ENCODE measurements around the gene TRIM2.

DNA sequence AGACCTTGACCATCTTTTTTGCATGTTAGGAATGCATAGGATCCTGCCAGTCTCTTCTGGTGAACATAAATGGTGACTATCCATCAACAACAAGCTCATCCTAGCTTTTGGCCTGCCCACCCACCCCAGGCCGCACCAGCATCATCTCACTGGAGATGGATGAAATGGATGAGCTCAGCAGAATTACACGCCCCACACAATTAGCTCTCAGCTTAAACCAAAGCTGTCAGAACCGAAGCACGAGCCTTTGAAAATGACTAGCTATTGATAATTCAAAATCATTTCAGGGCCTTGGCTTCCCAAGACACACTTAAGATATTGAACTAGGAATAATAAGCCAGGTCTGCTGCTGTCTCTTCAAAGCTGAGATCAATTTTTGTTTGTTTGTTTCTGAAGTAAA, 77.8 kb downstream of the TRIM2 start:
- TF ChIP-seq, protein P1, sequence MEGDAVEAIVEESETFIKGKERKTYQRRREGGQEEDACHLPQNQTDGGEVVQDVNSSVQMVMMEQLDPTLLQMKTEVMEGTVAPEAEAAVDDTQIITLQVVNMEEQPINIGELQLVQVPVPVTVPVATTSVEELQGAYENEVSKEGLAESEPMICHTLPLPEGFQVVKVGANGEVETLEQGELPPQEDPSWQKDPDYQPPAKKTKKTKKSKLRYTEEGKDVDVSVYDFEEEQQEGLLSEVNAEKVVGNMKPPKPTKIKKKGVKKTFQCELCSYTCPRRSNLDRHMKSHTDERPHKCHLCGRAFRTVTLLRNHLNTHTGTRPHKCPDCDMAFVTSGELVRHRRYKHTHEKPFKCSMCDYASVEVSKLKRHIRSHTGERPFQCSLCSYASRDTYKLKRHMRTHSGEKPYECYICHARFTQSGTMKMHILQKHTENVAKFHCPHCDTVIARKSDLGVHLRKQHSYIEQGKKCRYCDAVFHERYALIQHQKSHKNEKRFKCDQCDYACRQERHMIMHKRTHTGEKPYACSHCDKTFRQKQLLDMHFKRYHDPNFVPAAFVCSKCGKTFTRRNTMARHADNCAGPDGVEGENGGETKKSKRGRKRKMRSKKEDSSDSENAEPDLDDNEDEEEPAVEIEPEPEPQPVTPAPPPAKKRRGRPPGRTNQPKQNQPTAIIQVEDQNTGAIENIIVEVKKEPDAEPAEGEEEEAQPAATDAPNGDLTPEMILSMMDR (IDR thresholded peaks at IDR 0.05; ENCODE audit: insufficient read depth, low read length), result no peak
- TF ChIP-seq, protein P2, sequence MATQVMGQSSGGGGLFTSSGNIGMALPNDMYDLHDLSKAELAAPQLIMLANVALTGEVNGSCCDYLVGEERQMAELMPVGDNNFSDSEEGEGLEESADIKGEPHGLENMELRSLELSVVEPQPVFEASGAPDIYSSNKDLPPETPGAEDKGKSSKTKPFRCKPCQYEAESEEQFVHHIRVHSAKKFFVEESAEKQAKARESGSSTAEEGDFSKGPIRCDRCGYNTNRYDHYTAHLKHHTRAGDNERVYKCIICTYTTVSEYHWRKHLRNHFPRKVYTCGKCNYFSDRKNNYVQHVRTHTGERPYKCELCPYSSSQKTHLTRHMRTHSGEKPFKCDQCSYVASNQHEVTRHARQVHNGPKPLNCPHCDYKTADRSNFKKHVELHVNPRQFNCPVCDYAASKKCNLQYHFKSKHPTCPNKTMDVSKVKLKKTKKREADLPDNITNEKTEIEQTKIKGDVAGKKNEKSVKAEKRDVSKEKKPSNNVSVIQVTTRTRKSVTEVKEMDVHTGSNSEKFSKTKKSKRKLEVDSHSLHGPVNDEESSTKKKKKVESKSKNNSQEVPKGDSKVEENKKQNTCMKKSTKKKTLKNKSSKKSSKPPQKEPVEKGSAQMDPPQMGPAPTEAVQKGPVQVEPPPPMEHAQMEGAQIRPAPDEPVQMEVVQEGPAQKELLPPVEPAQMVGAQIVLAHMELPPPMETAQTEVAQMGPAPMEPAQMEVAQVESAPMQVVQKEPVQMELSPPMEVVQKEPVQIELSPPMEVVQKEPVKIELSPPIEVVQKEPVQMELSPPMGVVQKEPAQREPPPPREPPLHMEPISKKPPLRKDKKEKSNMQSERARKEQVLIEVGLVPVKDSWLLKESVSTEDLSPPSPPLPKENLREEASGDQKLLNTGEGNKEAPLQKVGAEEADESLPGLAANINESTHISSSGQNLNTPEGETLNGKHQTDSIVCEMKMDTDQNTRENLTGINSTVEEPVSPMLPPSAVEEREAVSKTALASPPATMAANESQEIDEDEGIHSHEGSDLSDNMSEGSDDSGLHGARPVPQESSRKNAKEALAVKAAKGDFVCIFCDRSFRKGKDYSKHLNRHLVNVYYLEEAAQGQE (IDR thresholded peaks at IDR 0.05; ENCODE audit: insufficient replicate concordance, low read depth), result no peak

Measured in HL-60 (cell line).